ENCODE results near the gene C22orf15. TPM values are rescaled to one million over a fixed set of nuclear protein-coding genes. Genes with fewer than 3 reads are reported as not detected.
A peak's percentile ranks its signal among the peaks of the same experiment; 100 is the strongest.

Gene C22orf15
- total and polyA plus RNA-seq, 2 of the 8 experiments (the other 6 are each of a cell fraction or from before 2014, with no cell fraction given), result 4.2 to 4.9 TPM

- no peak overlapping the region for H4K5ac ChIP-seq (ENCODE audit: insufficient read length, low read depth, low read length)
- no peak overlapping the region for H4K91ac ChIP-seq (replicated peaks; ENCODE audit: insufficient read length, low read length)
- H3K9me3 ChIP-seq (ENCODE audit: insufficient read depth in 2 of 2, low read depth in 1 of 2, low read length in 1 of 2), result no peaks in the 10 kb centered on the region
- WGBS, 2 experiments (ENCODE audit: extremely low coverage in 1 of 2, insufficient coverage in 1 of 2, insufficient read length in 1 of 2, insufficient replicate concordance in 2 of 2, low coverage in 1 of 2, low lambda C conversion rate in 2 of 2, missing lambda C conversion rate in 1 of 2), result 88% methylated on average over 11 of the region's 11 CpGs; no CpG with 5 or more reads in 1 of the 2 experiments
- H2BK120ac ChIP-seq (replicated peaks; ENCODE audit: low read depth, low read length), result no peak overlapping the region
- ChIA-PET CTCF (ENCODE audit: partially characterized antibody) (interaction anchor here (1.0 to 5.8 kb wide), 3 partner anchors 9 to 72 kb away, joined by 3 to 42 read pairs (median 11); partner anchors contain the start of gene SMARCB1), POLR2A (ENCODE audit: partially characterized antibody) (interaction anchor here (1.6 to 3.9 kb wide), 3 partner anchors 9 to 15 kb away, joined by 3 to 21 read pairs (median 19); partner anchors contain the start of genes CHCHD10 and SMARCB1)
- H3K4ac ChIP-seq (replicated peaks; ENCODE audit: insufficient read length, low read depth, low read length), result peak overlapping the region; percentile 88
- FAIRE-seq (no peak), DNase-seq (ENCODE audit: low read depth in 1 of 2, low spot score in 2 of 2) (no peak)
- peaks cover 0 to 11% (median 4%) of the 10 kb centered on the region in 4 experiments; a peak in 3 of 7 replicates for H3K4me1 ChIP-seq (replicated peaks in 1 of 4; ENCODE audit: control insufficient read depth in 3 of 4, insufficient read depth in 4 of 4, low read length in 3 of 4)
- no peak overlapping the region for H3K27ac ChIP-seq (ENCODE audit: low read depth, low read length)
- no peak overlapping the region for H4K8ac ChIP-seq (ENCODE audit: extremely low read depth, insufficient read depth, low read length)
- no peak overlapping the region for H3K4me2 ChIP-seq (ENCODE audit: insufficient read depth in 1 of 2, low read depth in 2 of 2, low read length in 2 of 2)
- H3K79me1 ChIP-seq (ENCODE audit: low read depth, low read length), result no peaks in the 10 kb centered on the region
- no peak overlapping the region for H2AFZ ChIP-seq (ENCODE audit: low read length)
- H3K18ac ChIP-seq (ENCODE audit: extremely low read depth, low read length), result no peak overlapping the region
- no peak overlapping the region for H2BK5ac ChIP-seq (ENCODE audit: low read depth, low read length)
- no peak overlapping the region; a peak in 1 of 7 replicates for H3K9ac ChIP-seq (replicated peaks in 1 of 4; ENCODE audit: extremely low read depth in 1 of 4, low read depth in 3 of 4, low read length in 3 of 4)
- no peaks in the 10 kb centered on the region for H3K79me2 ChIP-seq (ENCODE audit: control insufficient read depth in 1 of 2, insufficient read depth in 2 of 2, low read length in 2 of 2)
- no peak overlapping the region for H2BK15ac ChIP-seq (ENCODE audit: low read length)
- peak overlapping the region; percentile 80 for H2BK12ac ChIP-seq (ENCODE audit: low read depth, low read length)
- peaks cover 2 to 4% of the 10 kb centered on the region in 2 experiments for H4K20me1 ChIP-seq (replicated peaks in 1 of 2; ENCODE audit: control insufficient read depth in 1 of 2, insufficient read depth in 2 of 2, low read length in 2 of 2)
- no peak overlapping the region for H3K56ac ChIP-seq (replicated peaks; ENCODE audit: insufficient read length, low read depth, low read length)
- no peak overlapping the region for H2AK5ac ChIP-seq (ENCODE audit: low read depth, low read length)
- H3K14ac ChIP-seq (ENCODE audit: insufficient read length), result no peak overlapping the region
- H3K27me3 ChIP-seq (replicated peaks in 1 of 4; ENCODE audit: control insufficient read depth in 3 of 4, extremely low read depth in 1 of 4, insufficient read depth in 3 of 4, low read length in 3 of 4), result peaks cover 0 to 19% (median 12%) of the 10 kb centered on the region in 4 experiments; a peak in 5 of 7 replicates
- H3K23ac ChIP-seq (ENCODE audit: insufficient read length), result no peak overlapping the region
- no peaks in the 10 kb centered on the region for H3K36me3 ChIP-seq (ENCODE audit: control insufficient read depth in 2 of 4, insufficient read depth in 4 of 4, low read length in 3 of 4)
- H2BK20ac ChIP-seq (ENCODE audit: low read length), result no peak overlapping the region
- H3K23me2 ChIP-seq (ENCODE audit: low read depth, low read length), result peaks cover 6% of the 10 kb centered on the region; the same call in 1 of the 2 replicates
- no peak overlapping the region for H3K4me3 ChIP-seq (ENCODE audit: extremely low read depth in 1 of 4, insufficient read depth in 2 of 4, low read depth in 3 of 4, low read length in 4 of 4)
- no peak for TF ChIP-seq JUND (IDR thresholded peaks at IDR 0.05; ENCODE audit: low read length)
- no peak for TF ChIP-seq SP4 (IDR thresholded peaks at IDR 0.05; ENCODE audit: low read length)
- TF ChIP-seq, protein P1, sequence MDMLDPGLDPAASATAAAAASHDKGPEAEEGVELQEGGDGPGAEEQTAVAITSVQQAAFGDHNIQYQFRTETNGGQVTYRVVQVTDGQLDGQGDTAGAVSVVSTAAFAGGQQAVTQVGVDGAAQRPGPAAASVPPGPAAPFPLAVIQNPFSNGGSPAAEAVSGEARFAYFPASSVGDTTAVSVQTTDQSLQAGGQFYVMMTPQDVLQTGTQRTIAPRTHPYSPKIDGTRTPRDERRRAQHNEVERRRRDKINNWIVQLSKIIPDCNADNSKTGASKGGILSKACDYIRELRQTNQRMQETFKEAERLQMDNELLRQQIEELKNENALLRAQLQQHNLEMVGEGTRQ (IDR thresholded peaks at IDR 0.05; ENCODE audit: low read length), result no peak
- TF ChIP-seq NANOG (IDR thresholded peaks at IDR 0.05; ENCODE audit: insufficient read depth, low read depth, low read length, poor library complexity, severe bottlenecking), result no peak
- TF ChIP-seq JUN (IDR thresholded peaks at IDR 0.05; ENCODE audit: low read depth, low read length), result no peak
- TF ChIP-seq EGR1 (IDR thresholded peaks at IDR 0.05; ENCODE audit: borderline replicate concordance, low read depth, low read length), result no peak
- no peak for TF ChIP-seq TCF12 (IDR thresholded peaks at IDR 0.05; ENCODE audit: low read depth, low read length)
- no peak for TF ChIP-seq KDM5A (IDR thresholded peaks at IDR 0.05; ENCODE audit: low read length)
- no peak for TF ChIP-seq BACH1 (IDR thresholded peaks at IDR 0.05; ENCODE audit: low read length)
- TF ChIP-seq TEAD4 (IDR thresholded peaks at IDR 0.05; ENCODE audit: low read depth, low read length), result no peak
- no peak for TF ChIP-seq EP300 (IDR thresholded peaks at IDR 0.05; ENCODE audit: borderline replicate concordance in 1 of 2, low read depth in 2 of 2, low read length in 2 of 2)
Observed at GRCh38 chr22:23777776-23778576, 15.2 kb downstream of the C22orf15 start.

Measured in H1 (cell line).